H1 (cell line): ENCODE results near the gene TTF1. TPM values are rescaled to one million over a fixed set of nuclear protein-coding genes. Genes with fewer than 3 reads are reported as not detected.

Experiments used
- CTCF ChIA-PET: fragments of 300-600 bp; sonication (Branson Sonifier 250); formaldehyde crosslinking; loops from one replicate; lab custom pipeline; 2021; ENCODE audit not compliant: partially characterized antibody; lab: Charles Lee
- POLR2A ChIA-PET: fragments of 300-600 bp; sonication (Branson Sonifier 250); formaldehyde crosslinking; loops from one replicate; lab custom pipeline; 2021; ENCODE audit warnings: inconsistent platforms; ENCODE audit not compliant: partially characterized antibody; lab: Charles Lee
- DNase-seq, 2 experiments: peaks; one replicate each; pipeline versions ENCODE4 v3.0.0 to v3.0.0-alpha.2; 2010 to 2022; ENCODE audit warnings: low spot score in 2 of 2, low read depth in 1 of 2, mixed read lengths in 1 of 2
- FAIRE-seq: peaks from 2 replicates; lab custom pipeline; 2011; peaks lifted over from hg19 to GRCh38; lab: Jason Lieb, UNC
- H2AFZ ChIP-seq: 2 replicates; pipeline ENCODE4 v1.8.1; 2012; ENCODE audit warnings: low read length, inconsistent platforms
- H2AK5ac ChIP-seq: 2 replicates; pipeline ENCODE4 v1.6.1; 2013; ENCODE audit warnings: low read depth, low read length
- H2BK120ac ChIP-seq: replicated peaks from 2 replicates; pipeline ENCODE3; 2013; ENCODE audit warnings: low read depth, low read length, inconsistent platforms
- H2BK12ac ChIP-seq: 2 replicates; pipeline ENCODE4 v1.6.1; 2013; ENCODE audit warnings: low read depth, low read length
- H2BK15ac ChIP-seq: 2 replicates; pipeline ENCODE4 v1.6.1; 2013; ENCODE audit warnings: low read length
- H2BK20ac ChIP-seq: 2 replicates; pipeline ENCODE4 v1.6.1; 2013; ENCODE audit warnings: low read length
- H2BK5ac ChIP-seq: 2 replicates; pipeline ENCODE4 v1.6.1; 2013; ENCODE audit warnings: low read depth, low read length
- H3K14ac ChIP-seq: 2 replicates; pipeline ENCODE4 v1.6.1; 2013; ENCODE audit warnings: inconsistent platforms; ENCODE audit not compliant: insufficient read length
- H3K18ac ChIP-seq: 2 replicates; pipeline ENCODE4 v1.6.1; 2013; ENCODE audit warnings: low read length; ENCODE audit errors: extremely low read depth
- H3K23ac ChIP-seq: 2 replicates; pipeline ENCODE4 v1.6.1; 2013; ENCODE audit warnings: inconsistent platforms; ENCODE audit not compliant: insufficient read length
- H3K23me2 ChIP-seq: 2 replicates; pipeline ENCODE4 v1.6.1; 2013; ENCODE audit warnings: low read depth, low read length
- H3K27ac ChIP-seq: 2 replicates; pipeline ENCODE4 v1.6.1; 2011; ENCODE audit warnings: low read depth, low read length, inconsistent platforms
- H3K27me3 ChIP-seq, 4 experiments: replicated peaks in 1 of 4; 1 replicate in 1 of 4; 2 replicates in 3 of 4; pipeline versions ENCODE4 v1.6.1 to v1.8.1; 2011 to 2013; ENCODE audit warnings: low read length in 3 of 4, mild to moderate bottlenecking in 3 of 4, inconsistent platforms in 2 of 4, mixed read lengths in 2 of 4, moderate library complexity in 1 of 4; ENCODE audit not compliant: control insufficient read depth in 3 of 4, insufficient read depth in 3 of 4; ENCODE audit errors: extremely low read depth in 1 of 4
- H3K36me3 ChIP-seq, 4 experiments: 2 replicates each; pipeline versions ENCODE4 v1.6.1 to v1.8.1; 2011 to 2013; ENCODE audit warnings: mild to moderate bottlenecking in 4 of 4, low read length in 3 of 4, moderate library complexity in 2 of 4, control low read depth in 1 of 4, inconsistent platforms in 1 of 4; ENCODE audit not compliant: insufficient read depth in 4 of 4, control insufficient read depth in 2 of 4
- H3K4ac ChIP-seq: replicated peaks from 2 replicates; pipeline ENCODE3; 2013; ENCODE audit warnings: low read length, low read depth, mixed read lengths, inconsistent platforms; ENCODE audit not compliant: insufficient read length
- H3K4me1 ChIP-seq, 4 experiments: replicated peaks in 1 of 4; 1 replicate in 1 of 4; 2 replicates in 3 of 4; pipeline versions ENCODE4 v1.6.1 to v1.8.1; 2011 to 2013; ENCODE audit warnings: low read length in 3 of 4, inconsistent platforms in 2 of 4, mixed read lengths in 1 of 4; ENCODE audit not compliant: insufficient read depth in 4 of 4, control insufficient read depth in 3 of 4
- H3K4me2 ChIP-seq, 2 experiments: 2 replicates each; pipeline versions ENCODE4 v1.6.1 to v1.8.1; 2011 to 2013; ENCODE audit warnings: low read depth in 2 of 2, low read length in 2 of 2, control low read depth in 1 of 2, inconsistent platforms in 1 of 2, mild to moderate bottlenecking in 1 of 2; ENCODE audit not compliant: insufficient read depth in 1 of 2
- H3K4me3 ChIP-seq, 4 experiments: fragments of 200-600, 300-600 bp in 1 of 4; sonication (generic), shearing (Covaris generic), sonication (Bioruptor Twin) in 1 of 4; 2 replicates each; pipeline versions ENCODE4 v1.5.1 to v1.8.1; 2011 to 2016; ENCODE audit warnings: low read length in 4 of 4, low read depth in 3 of 4, control low read depth in 2 of 4, inconsistent platforms in 2 of 4, mild to moderate bottlenecking in 2 of 4, mixed read lengths in 1 of 4, moderate library complexity in 1 of 4; ENCODE audit not compliant: insufficient read depth in 2 of 4; ENCODE audit errors: extremely low read depth in 1 of 4
- H3K56ac ChIP-seq: replicated peaks from 2 replicates; pipeline ENCODE3; 2013; ENCODE audit warnings: low read depth, mild to moderate bottlenecking, mixed read lengths, low read length, inconsistent platforms; ENCODE audit not compliant: insufficient read length
- H3K79me1 ChIP-seq: 2 replicates; pipeline ENCODE4 v1.6.1; 2013; ENCODE audit warnings: low read depth, low read length, control low read depth
- H3K79me2 ChIP-seq, 2 experiments: 2 replicates each; pipeline versions ENCODE4 v1.6.1 to v1.8.1; 2012 to 2013; ENCODE audit warnings: low read length in 2 of 2, mild to moderate bottlenecking in 2 of 2, inconsistent platforms in 1 of 2; ENCODE audit not compliant: insufficient read depth in 2 of 2, control insufficient read depth in 1 of 2
- H3K9ac ChIP-seq, 4 experiments: replicated peaks in 1 of 4; 1 replicate in 1 of 4; 2 replicates in 3 of 4; pipeline versions ENCODE4 v1.6.1 to v1.8.1; 2011 to 2013; ENCODE audit warnings: low read depth in 3 of 4, low read length in 3 of 4, control low read depth in 2 of 4, mild to moderate bottlenecking in 2 of 4, moderate library complexity in 2 of 4, inconsistent platforms in 1 of 4; ENCODE audit errors: extremely low read depth in 1 of 4
- H3K9me3 ChIP-seq, 2 experiments: 2 replicates each; pipeline versions ENCODE4 v1.6.1 to v1.8.1; 2012 to 2013; ENCODE audit warnings: mild to moderate bottlenecking in 2 of 2, moderate library complexity in 2 of 2, control low read depth in 1 of 2, inconsistent platforms in 1 of 2, low read depth in 1 of 2, low read length in 1 of 2, mixed read lengths in 1 of 2; ENCODE audit not compliant: insufficient read depth in 2 of 2
- H4K20me1 ChIP-seq, 2 experiments: replicated peaks in 1 of 2; 2 replicates each; pipeline versions ENCODE3 to v1.8.1; 2011 to 2013; ENCODE audit warnings: inconsistent platforms in 2 of 2, low read length in 2 of 2, mild to moderate bottlenecking in 1 of 2; ENCODE audit not compliant: insufficient read depth in 2 of 2, control insufficient read depth in 1 of 2
- H4K5ac ChIP-seq: 2 replicates; pipeline ENCODE4 v1.6.1; 2013; ENCODE audit warnings: low read length, low read depth, mixed read lengths, inconsistent platforms; ENCODE audit not compliant: insufficient read length
- H4K8ac ChIP-seq: 2 replicates; pipeline ENCODE4 v1.8.0; 2013; ENCODE audit warnings: mild to moderate bottlenecking, moderate library complexity, low read length, inconsistent platforms; ENCODE audit not compliant: insufficient read depth; ENCODE audit errors: extremely low read depth
- H4K91ac ChIP-seq: replicated peaks from 2 replicates; pipeline ENCODE3; 2013; ENCODE audit warnings: low read length, mixed read lengths, inconsistent platforms; ENCODE audit not compliant: insufficient read length
- CBX8 ChIP-seq: fragments of 300-800, 300-1000 bp; sonication (generic); IDR thresholded peaks from 2 replicates; pipeline ENCODE4 v1.7.1; 2016; ENCODE audit warnings: low read depth, low read length, borderline replicate concordance
- JUND ChIP-seq: IDR thresholded peaks from 2 replicates; pipeline ENCODE4 v1.6.1; 2011; ENCODE audit warnings: mild to moderate bottlenecking, improper control_type of control experiment, low read length
- SIRT6 ChIP-seq: IDR thresholded peaks from one replicate; pipeline ENCODE4 v1.7.1; 2012; ENCODE audit warnings: low read length, inconsistent platforms
- WGBS, 2 experiments: shearing (Covaris generic) in 1 of 2; methylation state at CpG; one replicate each; pipeline versions ENCODE4 v1.1.6 to v1.1.7; 2013 to 2015; ENCODE audit warnings: low lambda C conversion rate in 2 of 2, mixed read lengths in 2 of 2, inconsistent platforms in 1 of 2, low coverage in 1 of 2, missing lambda C conversion rate in 1 of 2; ENCODE audit not compliant: insufficient replicate concordance in 2 of 2, insufficient coverage in 1 of 2, insufficient read length in 1 of 2; ENCODE audit errors: extremely low coverage in 1 of 2, missing lambda C conversion rate in 1 of 2; 5-methylcytosine and 5-hydroxymethylcytosine counted together
- polyA plus RNA-seq, 7 experiments: library from polyadenylated mRNA; depleted of rRNA in 3 of 7; stranded (reverse) in 5 of 7; unstranded in 2 of 7; fragments of >200 nt in 5 of 7; fragments of 200-250 nt in 2 of 7; gene quantifications; 1 replicate in 5 of 7; 2 replicates in 1 of 7; 4 replicates in 1 of 7; pipeline versions ENCODE4 v1.2.1 to v1.2.3, GENCODE V29; 2011 to 2013; ENCODE audit warnings: missing spikeins in 2 of 7, mixed read lengths in 2 of 7
- total RNA-seq: library from RNA; stranded (reverse); fragmentation: NEBNext Ultra II Directional; extraction: Animal tissue kit (Norgen Biotek cat#: 25700); gene quantifications from 2 replicates; pipeline ENCODE4 v1.2.1, GENCODE V29; 2021

TTF1 gene
- total and polyA plus RNA-seq, 2 of the 8 experiments (the other 6 are each of a cell fraction or from before 2014, with no cell fraction given), result 7.8 to 22.2 TPM

DNA sequence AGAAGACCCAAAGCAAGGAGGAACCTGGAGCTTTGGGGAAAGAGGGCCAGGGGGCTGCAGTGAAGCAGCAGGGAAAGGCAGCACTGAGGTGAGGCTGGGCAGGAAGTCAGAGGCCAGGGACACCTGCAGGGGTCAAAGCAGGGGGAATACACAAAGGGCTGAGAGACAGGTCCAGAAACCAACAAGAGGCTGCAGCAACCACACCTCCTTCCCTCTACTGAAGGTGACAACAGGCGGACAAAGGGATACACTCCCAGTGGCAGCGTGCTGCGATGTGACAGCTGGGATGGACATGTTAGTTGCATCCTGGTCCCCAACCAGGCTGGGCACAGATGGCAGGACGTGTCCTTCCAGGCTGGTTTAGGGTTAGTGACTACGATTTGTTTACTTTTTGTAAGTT lies 15.9 kb upstream of the TTF1 start:
- Histone ChIP-seq H3K27me3 (peaks cover 0 to 10% (median 2%) of the 10 kb centered on the region in 4 experiments; a peak in 5 of 7 replicates), H3K23ac (no peak overlapping the region), H3K79me2 (no peaks in the 10 kb centered on the region), H2BK120ac (no peak overlapping the region), H2AK5ac (no peak overlapping the region), H3K27ac (no peak overlapping the region), H3K4me3 (no peak overlapping the region), H3K14ac (no peak overlapping the region), H3K9me3 (no peaks in the 10 kb centered on the region), H2AFZ (no peak overlapping the region), H3K4ac (no peak overlapping the region), H2BK12ac (no peak overlapping the region), H4K5ac (no peak overlapping the region), H2BK20ac (no peak overlapping the region), H3K56ac (no peak overlapping the region), H3K4me1 (peaks cover 4 to 16% (median 13%) of the 10 kb centered on the region in 4 experiments; a peak in 6 of 7 replicates), H3K23me2 (no peaks in the 10 kb centered on the region), H2BK15ac (no peak overlapping the region), H4K8ac (no peak overlapping the region), H3K4me2 (no peak overlapping the region), H3K9ac (no peak overlapping the region), H3K36me3 (no peaks in the 10 kb centered on the region), H4K20me1 (no peaks in the 10 kb centered on the region), H3K18ac (no peak overlapping the region), H3K79me1 (no peaks in the 10 kb centered on the region), H2BK5ac (no peak overlapping the region), H4K91ac (no peak overlapping the region)
- no peak for DNase-seq
- no peak for FAIRE-seq
- 71% methylated on average over 5 of the region's 5 CpGs; no CpG with 5 or more reads in 1 of the 2 experiments for WGBS, 2 experiments
- TF ChIP-seq SIRT6, result no peak
- TF ChIP-seq JUND, result no peak
- no peak for TF ChIP-seq CBX8
- POLR2A ChIA-PET, result interaction anchor here (0.6 kb wide), 1 partner anchor 664 kb away, joined by 3 read pairs; no protein-coding TSS in a partner anchor
- CTCF ChIA-PET, result interaction anchor here (0.5 to 2.8 kb wide), 5 partner anchors 10 to 159 kb away, joined by 4 to 11 read pairs (median 4); partner anchors contain the start of gene BARHL1
